Body of pancreas (tissue), 4 donors: ENCODE data around the gene TGM4. TPM values are rescaled to one million over a fixed set of nuclear protein-coding genes. Genes with fewer than 3 reads are reported as not detected.

Experiments used
- ATAC-seq: fragments of 150-250 bp; one replicate; pipeline ENCODE4 v1.9.1; 2016
- DNase-seq, 4 donors: peaks; one replicate each; pipeline ENCODE4 v3.0.0-alpha.2; 2019
- H3K27ac ChIP-seq, 4 donors: fragments of 200-600 bp; sonication (generic); 1 replicate in 3 of 4; 2 replicates in 1 of 4; pipeline versions ENCODE4 v1.5.1 to v1.6.1; 2016 to 2019; ENCODE audit warnings: mild to moderate bottlenecking in 1 of 4, mixed read lengths in 1 of 4, moderate library complexity in 1 of 4
- H3K27me3 ChIP-seq, 2 donors: fragments of 200-600 bp; sonication (generic); one replicate each; pipeline ENCODE4 v1.6.0; 2016; ENCODE audit warnings: mild to moderate bottlenecking in 1 of 2
- H3K36me3 ChIP-seq, 2 donors: fragments of 200-600 bp; sonication (generic); replicated peaks in 1 of 2; 2 replicates each; pipeline ENCODE4 v1.5.1; 2016; ENCODE audit warnings: low read depth in 2 of 2; ENCODE audit not compliant: insufficient read depth in 1 of 2
- H3K4me1 ChIP-seq: fragments of 200-600 bp; sonication (generic); one replicate; pipeline ENCODE4 v1.6.0; 2016
- H3K4me3 ChIP-seq, 2 donors: fragments of 200-600 bp; sonication (generic); 1 replicate in 1 of 2; 2 replicates in 1 of 2; pipeline ENCODE4 v1.5.1; 2016 to 2019
- H3K9me3 ChIP-seq, 3 donors: fragments of 200-600 bp; sonication (generic); 1 replicate in 2 of 3; 2 replicates in 1 of 3; pipeline ENCODE4 v1.5.1; 2016
- POLR2A ChIP-seq, 3 donors: fragments of 450-650 bp; IDR thresholded peaks; one replicate each; pipeline ENCODE4 v1.6.1; 2016; ENCODE audit warnings: antibody characterized with exemption in 3 of 3, mild to moderate bottlenecking in 2 of 3
- WGBS, 2 donors: methylation state at CpG; one replicate each; pipeline ENCODE4 v1.1.5; 2017; 5-methylcytosine and 5-hydroxymethylcytosine counted together
- intact Hi-C: fragments of 100-400 bp; cut with DNase I; formaldehyde crosslinking; loops from one replicate; pipeline ENCODE4 v1.15.1; 2023
- total RNA-seq, 2 donors: library from RNA; depleted of rRNA; stranded (reverse); fragments of >200 nt; gene quantifications; one replicate each; pipeline ENCODE4 v1.1.0, GENCODE V29; 2016
- TF ChIP-seq, protein P1 (sequence below), 7 experiments: fragments of 450-650 bp in 4 of 7; fragments of 200-600 bp in 3 of 7; sonication (generic) in 3 of 7; IDR thresholded peaks; one replicate each; pipeline ENCODE4 v1.5.1; 2016 to 2019; ENCODE audit warnings: antibody characterized with exemption in 7 of 7

TGM4 gene
- total RNA-seq, 2 donors from 2014 or later: not detected

GRCh38 chr3:44902628-44903027 lies 28.2 kb downstream of the TGM4 start:
- H3K9me3 ChIP-seq: no peaks in the 10 kb centered on the region
- DNase-seq (no peak), ATAC-seq (no peak)
- intact Hi-C loops: no loop called here
- no peak overlapping the region for H3K27ac ChIP-seq
- WGBS, 2 donors: 36 to 38% methylated on average over 4 of the region's 4 CpGs
- no peaks in the 10 kb centered on the region for H3K36me3 ChIP-seq
- TF ChIP-seq POLR2A (IDR thresholded peaks at IDR 0.05): no peak
- TF ChIP-seq, protein P1, sequence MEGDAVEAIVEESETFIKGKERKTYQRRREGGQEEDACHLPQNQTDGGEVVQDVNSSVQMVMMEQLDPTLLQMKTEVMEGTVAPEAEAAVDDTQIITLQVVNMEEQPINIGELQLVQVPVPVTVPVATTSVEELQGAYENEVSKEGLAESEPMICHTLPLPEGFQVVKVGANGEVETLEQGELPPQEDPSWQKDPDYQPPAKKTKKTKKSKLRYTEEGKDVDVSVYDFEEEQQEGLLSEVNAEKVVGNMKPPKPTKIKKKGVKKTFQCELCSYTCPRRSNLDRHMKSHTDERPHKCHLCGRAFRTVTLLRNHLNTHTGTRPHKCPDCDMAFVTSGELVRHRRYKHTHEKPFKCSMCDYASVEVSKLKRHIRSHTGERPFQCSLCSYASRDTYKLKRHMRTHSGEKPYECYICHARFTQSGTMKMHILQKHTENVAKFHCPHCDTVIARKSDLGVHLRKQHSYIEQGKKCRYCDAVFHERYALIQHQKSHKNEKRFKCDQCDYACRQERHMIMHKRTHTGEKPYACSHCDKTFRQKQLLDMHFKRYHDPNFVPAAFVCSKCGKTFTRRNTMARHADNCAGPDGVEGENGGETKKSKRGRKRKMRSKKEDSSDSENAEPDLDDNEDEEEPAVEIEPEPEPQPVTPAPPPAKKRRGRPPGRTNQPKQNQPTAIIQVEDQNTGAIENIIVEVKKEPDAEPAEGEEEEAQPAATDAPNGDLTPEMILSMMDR (IDR thresholded peaks at IDR 0.05): no peak
- H3K4me1 ChIP-seq: no peaks in the 10 kb centered on the region
- H3K4me3 ChIP-seq: no peak overlapping the region
- no peaks in the 10 kb centered on the region for H3K27me3 ChIP-seq

- TF ChIP-seq POLR2A (IDR thresholded peaks at IDR 0.05): no peak
- TF ChIP-seq, protein P1 (IDR thresholded peaks at IDR 0.05): no peak
- Histone ChIP-seq H3K27me3 (no peaks in the 10 kb centered on the region), H3K9me3 (no peaks in the 10 kb centered on the region), H3K27ac (no peak overlapping the region), H3K4me1 (no peaks in the 10 kb centered on the region), H3K4me3 (no peak overlapping the region), H3K36me3 (no peaks in the 10 kb centered on the region)
- DNase-seq (no peak), ATAC-seq (no peak)
- WGBS, 2 donors: 38% methylated on average over 2 of the region's 2 CpGs
- intact Hi-C loops: no loop called here
Observed at GRCh38 chr3:44903314-44903713, 28.9 kb downstream of the TGM4 start.

DNA sequence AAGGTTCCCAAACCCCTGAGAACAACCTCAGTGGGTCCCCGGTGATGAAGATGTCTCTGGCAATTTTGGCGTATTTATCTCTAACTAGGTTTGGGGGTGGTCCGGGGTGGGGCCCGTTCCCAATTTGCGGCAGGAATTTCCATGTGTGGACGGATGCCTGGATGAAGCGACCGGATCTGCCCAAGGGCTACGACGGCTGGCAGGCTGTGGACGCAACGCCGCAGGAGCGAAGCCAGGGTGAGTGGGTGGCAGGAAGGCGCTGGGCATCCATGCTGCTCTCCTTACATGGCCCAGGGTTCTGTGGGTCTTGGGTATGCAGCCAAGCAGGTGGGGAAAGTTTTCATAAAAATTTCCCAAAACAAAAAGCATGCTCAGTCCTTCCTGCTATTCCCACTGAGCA lies 29.3 kb downstream of the TGM4 start:
- Histone ChIP-seq H3K9me3 (no peaks in the 10 kb centered on the region), H3K27me3 (no peaks in the 10 kb centered on the region), H3K27ac (no peak overlapping the region), H3K4me3 (no peak overlapping the region), H3K4me1 (no peaks in the 10 kb centered on the region), H3K36me3 (no peaks in the 10 kb centered on the region)
- intact Hi-C loops: no loop called here
- 80 to 87% methylated on average over 10 to 15 of the region's 15 CpGs for WGBS, 2 donors
- ATAC-seq (no peak), DNase-seq (no peak)
- no peak for TF ChIP-seq POLR2A (IDR thresholded peaks at IDR 0.05)
- TF ChIP-seq, protein P1 (IDR thresholded peaks at IDR 0.05): no peak

GRCh38 chr3:44905446-44906157 lies 31.2 kb downstream of the TGM4 start:
- no peaks in the 10 kb centered on the region for H3K4me1 ChIP-seq
- no peak for TF ChIP-seq POLR2A (IDR thresholded peaks at IDR 0.05)
- TF ChIP-seq, protein P1 (IDR thresholded peaks at IDR 0.05): no peak
- no peak for DNase-seq
- H3K36me3 ChIP-seq: no peaks in the 10 kb centered on the region
- no peak overlapping the region for H3K4me3 ChIP-seq
- 54 to 73% methylated on average over 2 to 3 of the region's 3 CpGs for WGBS, 2 donors
- no peaks in the 10 kb centered on the region for H3K9me3 ChIP-seq
- H3K27ac ChIP-seq: no peak overlapping the region
- no peaks in the 10 kb centered on the region for H3K27me3 ChIP-seq
- no peak for ATAC-seq
- intact Hi-C loops: no loop called here

GRCh38 chr3:44906997-44907396 lies 32.6 kb downstream of the TGM4 start:
- DNase-seq (no peak), ATAC-seq (no peak)
- Histone ChIP-seq H3K36me3 (no peaks in the 10 kb centered on the region), H3K9me3 (no peaks in the 10 kb centered on the region), H3K27ac (no peak overlapping the region), H3K4me1 (no peaks in the 10 kb centered on the region), H3K4me3 (no peak overlapping the region), H3K27me3 (no peaks in the 10 kb centered on the region)
- TF ChIP-seq, protein P1 (IDR thresholded peaks at IDR 0.05): no peak
- TF ChIP-seq POLR2A (IDR thresholded peaks at IDR 0.05): no peak
- 57 to 66% methylated on average over 4 of the region's 4 CpGs for WGBS, 2 donors
- intact Hi-C loops: no loop called here
